Tibial nerve (tissue), 4 donors: Measurements from ENCODE around the gene JADE3. TPM values are rescaled to one million over a fixed set of nuclear protein-coding genes. Genes with fewer than 3 reads are reported as not detected.
"Not testable (repeated sequence)": the region's sequence is repeated elsewhere in the genome, so short reads cannot be mapped to it uniquely, and the experiment has no call there.

ENCODE experiments used
- DNase-seq, 2 donors: peaks; one replicate each; pipeline ENCODE4 v3.0.0-alpha.2; 2019; ENCODE audit warnings: low spot score in 2 of 2
- H3K27ac ChIP-seq, 4 donors: fragments of 200-600 bp; sonication (generic) in 3 of 4; one replicate each; pipeline ENCODE4 v1.5.1; 2017 to 2019; ENCODE audit warnings: mild to moderate bottlenecking in 1 of 4
- H3K27me3 ChIP-seq, 2 donors: fragments of 200-600 bp; sonication (generic) in 1 of 2; one replicate each; pipeline versions ENCODE4 v1.5.1 to v1.6.0; 2017 to 2019
- H3K36me3 ChIP-seq, 3 donors: fragments of 200-600 bp; sonication (generic); one replicate each; pipeline ENCODE4 v1.5.1; 2018 to 2019
- H3K4me1 ChIP-seq, 4 donors: fragments of 200-600 bp; sonication (generic) in 3 of 4; one replicate each; pipeline ENCODE4 v1.5.1; 2017 to 2019
- H3K4me3 ChIP-seq, 4 donors: fragments of 200-600 bp; sonication (generic) in 3 of 4; one replicate each; pipeline ENCODE4 v1.5.1; 2017 to 2019; ENCODE audit warnings: mild to moderate bottlenecking in 1 of 4, moderate library complexity in 1 of 4
- H3K9me3 ChIP-seq, 4 donors: fragments of 200-600 bp; sonication (generic) in 3 of 4; one replicate each; pipeline ENCODE4 v1.5.1; 2017 to 2019
- CTCF ChIP-seq, 5 experiments: fragments of 200-600 bp in 3 of 5; fragments of 450-650 bp in 2 of 5; sonication (generic) in 3 of 5; IDR thresholded peaks; one replicate each; pipeline ENCODE4 v1.5.1; 2016 to 2019; ENCODE audit warnings: antibody characterized with exemption in 5 of 5, mild to moderate bottlenecking in 3 of 5, moderate library complexity in 2 of 5
- EP300 ChIP-seq, 2 donors: sonication (generic); formaldehyde crosslinking; IDR thresholded peaks; one replicate each; pipeline ENCODE4 v1.6.1; 2017; ENCODE audit warnings: antibody characterized with exemption in 2 of 2, mild to moderate bottlenecking in 1 of 2
- POLR2A ChIP-seq, 2 donors: fragments of 450-650 bp; IDR thresholded peaks; one replicate each; pipeline ENCODE4 v1.6.1; 2017; ENCODE audit warnings: antibody characterized with exemption in 2 of 2, mild to moderate bottlenecking in 2 of 2, moderate library complexity in 2 of 2
- WGBS, 2 donors: methylation state at CpG; one replicate each; pipeline ENCODE4 v1.1.5; 2018; 5-methylcytosine and 5-hydroxymethylcytosine counted together
- total RNA-seq, 4 donors: library from RNA; depleted of rRNA; stranded (reverse); fragments of >200 nt; gene quantifications; one replicate each; pipeline ENCODE4 v1.1.0, GENCODE V29; 2016

The JADE3 gene
- total RNA-seq, 4 donors from 2014 or later, result 3.9 to 5.4 (median 4.5) TPM

GRCh38 chrX:46965125-46965758, 53.0 kb downstream of the JADE3 start:
- Histone ChIP-seq H3K36me3 (no peaks in the 10 kb centered on the region), H3K27ac (no peak overlapping the region), H3K27me3 (peaks cover 0 to 2% of the 10 kb centered on the region in 2 donors), H3K4me1 (no peaks in the 10 kb centered on the region), H3K9me3 (no peaks in the 10 kb centered on the region), H3K4me3 (no peak overlapping the region)
- DNase-seq, result no peak
- no peak for TF ChIP-seq EP300 (IDR thresholded peaks at IDR 0.05)
- no peak for TF ChIP-seq CTCF (IDR thresholded peaks at IDR 0.05)
- no peak for TF ChIP-seq POLR2A (IDR thresholded peaks at IDR 0.05)
- 52 to 90% methylated on average over 1 of the region's 1 CpG for WGBS, 2 donors

GRCh38 chrX:46967547-46967946, 55.3 kb downstream of the JADE3 start:
- no peaks in the 10 kb centered on the region for H3K4me1 ChIP-seq
- no peaks in the 10 kb centered on the region for H3K9me3 ChIP-seq
- DNase-seq, result no peak
- WGBS, 2 donors, result 71 to 74% methylated on average over 4 of the region's 4 CpGs
- peaks cover 0 to 2% of the 10 kb centered on the region in 2 donors for H3K27me3 ChIP-seq
- H3K4me3 ChIP-seq, result no peak overlapping the region
- H3K36me3 ChIP-seq, result no peaks in the 10 kb centered on the region
- no peak overlapping the region for H3K27ac ChIP-seq
- TF ChIP-seq POLR2A (IDR thresholded peaks at IDR 0.05) (no peak), EP300 (IDR thresholded peaks at IDR 0.05) (no peak), CTCF (IDR thresholded peaks at IDR 0.05) (no peak)

GRCh38 chrX:46977046-46977445, 64.8 kb downstream of the JADE3 start:
- H3K27ac ChIP-seq, H3K27me3 ChIP-seq, H3K36me3 ChIP-seq, DNase-seq, H3K4me3 ChIP-seq, H3K9me3 ChIP-seq, H3K4me1 ChIP-seq: not testable (repeated sequence)
- WGBS, 2 donors, result 90 to 98% methylated on average over 4 of the region's 4 CpGs

GRCh38 chrX:46978341-46979291, 66.4 kb downstream of the JADE3 start:
- TF ChIP-seq POLR2A (IDR thresholded peaks at IDR 0.05), result no peak
- TF ChIP-seq CTCF (IDR thresholded peaks at IDR 0.05), result peak; percentile 31 to 50 (median 37)
- TF ChIP-seq EP300 (IDR thresholded peaks at IDR 0.05), result no peak
- Histone ChIP-seq H3K36me3 (no peaks in the 10 kb centered on the region), H3K9me3 (no peaks in the 10 kb centered on the region), H3K27me3 (no peaks in the 10 kb centered on the region), H3K27ac (no peak overlapping the region), H3K4me3 (no peak overlapping the region), H3K4me1 (no peaks in the 10 kb centered on the region)
- WGBS, 2 donors, result 71 to 81% methylated on average over 8 of the region's 8 CpGs
- DNase-seq, result peak; percentile 21 to 63

GRCh38 chrX:46984705-46985104, 72.5 kb downstream of the JADE3 start:
- WGBS, 2 donors, result 53 to 66% methylated on average over 3 of the region's 3 CpGs
- DNase-seq, result no peak
- H3K27me3 ChIP-seq, result no peaks in the 10 kb centered on the region
- H3K36me3 ChIP-seq, result no peaks in the 10 kb centered on the region
- TF ChIP-seq POLR2A (IDR thresholded peaks at IDR 0.05) (no peak), CTCF (IDR thresholded peaks at IDR 0.05) (no peak), EP300 (IDR thresholded peaks at IDR 0.05) (no peak)
- H3K9me3 ChIP-seq, result no peaks in the 10 kb centered on the region
- no peak overlapping the region for H3K4me3 ChIP-seq
- H3K27ac ChIP-seq, result no peak overlapping the region
- no peaks in the 10 kb centered on the region for H3K4me1 ChIP-seq
